GM19328 (cell line): ENCODE measurements around the gene WDHD1.
"Not testable (repeated sequence)": the region's sequence is repeated elsewhere in the genome, so short reads cannot be mapped to it uniquely, and the experiment has no call there.

Source experiments
- ATAC-seq: cut with Tn5 transposase; IDR thresholded peaks from one replicate; pipeline ENCODE4 v1.9.1; 2021; ENCODE audit warnings: mild to moderate bottlenecking, moderate library complexity; ENCODE audit not compliant: unreplicated experiment

The WDHD1 gene, protein sequence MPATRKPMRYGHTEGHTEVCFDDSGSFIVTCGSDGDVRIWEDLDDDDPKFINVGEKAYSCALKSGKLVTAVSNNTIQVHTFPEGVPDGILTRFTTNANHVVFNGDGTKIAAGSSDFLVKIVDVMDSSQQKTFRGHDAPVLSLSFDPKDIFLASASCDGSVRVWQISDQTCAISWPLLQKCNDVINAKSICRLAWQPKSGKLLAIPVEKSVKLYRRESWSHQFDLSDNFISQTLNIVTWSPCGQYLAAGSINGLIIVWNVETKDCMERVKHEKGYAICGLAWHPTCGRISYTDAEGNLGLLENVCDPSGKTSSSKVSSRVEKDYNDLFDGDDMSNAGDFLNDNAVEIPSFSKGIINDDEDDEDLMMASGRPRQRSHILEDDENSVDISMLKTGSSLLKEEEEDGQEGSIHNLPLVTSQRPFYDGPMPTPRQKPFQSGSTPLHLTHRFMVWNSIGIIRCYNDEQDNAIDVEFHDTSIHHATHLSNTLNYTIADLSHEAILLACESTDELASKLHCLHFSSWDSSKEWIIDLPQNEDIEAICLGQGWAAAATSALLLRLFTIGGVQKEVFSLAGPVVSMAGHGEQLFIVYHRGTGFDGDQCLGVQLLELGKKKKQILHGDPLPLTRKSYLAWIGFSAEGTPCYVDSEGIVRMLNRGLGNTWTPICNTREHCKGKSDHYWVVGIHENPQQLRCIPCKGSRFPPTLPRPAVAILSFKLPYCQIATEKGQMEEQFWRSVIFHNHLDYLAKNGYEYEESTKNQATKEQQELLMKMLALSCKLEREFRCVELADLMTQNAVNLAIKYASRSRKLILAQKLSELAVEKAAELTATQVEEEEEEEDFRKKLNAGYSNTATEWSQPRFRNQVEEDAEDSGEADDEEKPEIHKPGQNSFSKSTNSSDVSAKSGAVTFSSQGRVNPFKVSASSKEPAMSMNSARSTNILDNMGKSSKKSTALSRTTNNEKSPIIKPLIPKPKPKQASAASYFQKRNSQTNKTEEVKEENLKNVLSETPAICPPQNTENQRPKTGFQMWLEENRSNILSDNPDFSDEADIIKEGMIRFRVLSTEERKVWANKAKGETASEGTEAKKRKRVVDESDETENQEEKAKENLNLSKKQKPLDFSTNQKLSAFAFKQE

DNA sequence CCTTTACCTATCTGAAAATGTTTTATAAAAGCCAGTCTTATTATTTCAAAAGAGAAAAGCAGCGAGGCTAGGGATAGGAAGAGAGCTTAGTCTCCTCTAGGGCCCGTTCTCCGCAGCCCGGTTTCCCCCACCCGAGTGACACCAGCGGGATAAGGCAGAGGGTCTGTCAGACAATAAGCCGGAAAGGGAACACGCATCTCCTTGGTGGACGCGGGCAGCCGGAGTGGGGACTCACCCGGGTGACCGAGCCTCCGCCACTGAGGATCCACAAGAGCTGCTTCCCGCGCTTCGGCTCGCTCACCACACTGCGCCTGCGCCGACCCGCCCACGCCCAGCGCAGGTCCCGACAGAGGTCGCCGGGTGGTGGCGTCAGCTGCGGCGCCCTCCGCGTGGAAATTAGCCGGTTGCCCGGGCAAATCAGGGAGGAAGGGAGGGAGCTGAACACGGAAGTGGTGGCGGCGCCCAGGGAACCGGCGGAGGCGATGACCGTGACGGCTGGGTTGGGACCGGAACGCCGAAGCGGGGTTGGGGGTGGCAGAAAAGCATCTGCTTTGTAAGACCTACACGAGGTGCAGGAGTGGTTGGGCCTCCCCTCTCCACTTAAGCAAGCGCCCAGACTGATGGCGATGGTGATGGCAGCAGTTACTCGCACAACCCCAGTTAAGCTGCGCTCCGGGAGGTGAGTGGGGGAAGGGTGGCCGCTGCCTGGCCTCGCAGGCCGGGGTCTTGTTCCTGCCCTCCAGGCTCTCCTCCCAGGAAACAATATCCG is at the start of gene WDHD1, which contains the start of gene SOCS4:
Gene WDHD1, minus strand, starts transcription at position 307 of the 769 bp plus-strand sequence. CDS start 312 bp downstream, outside the sequence.
Gene SOCS4, plus strand, starts transcription at position 444 of the 769 bp plus-strand sequence. CDS start 15,806 bp downstream, outside the sequence.
- peak; percentile 93 for ATAC-seq

DNA sequence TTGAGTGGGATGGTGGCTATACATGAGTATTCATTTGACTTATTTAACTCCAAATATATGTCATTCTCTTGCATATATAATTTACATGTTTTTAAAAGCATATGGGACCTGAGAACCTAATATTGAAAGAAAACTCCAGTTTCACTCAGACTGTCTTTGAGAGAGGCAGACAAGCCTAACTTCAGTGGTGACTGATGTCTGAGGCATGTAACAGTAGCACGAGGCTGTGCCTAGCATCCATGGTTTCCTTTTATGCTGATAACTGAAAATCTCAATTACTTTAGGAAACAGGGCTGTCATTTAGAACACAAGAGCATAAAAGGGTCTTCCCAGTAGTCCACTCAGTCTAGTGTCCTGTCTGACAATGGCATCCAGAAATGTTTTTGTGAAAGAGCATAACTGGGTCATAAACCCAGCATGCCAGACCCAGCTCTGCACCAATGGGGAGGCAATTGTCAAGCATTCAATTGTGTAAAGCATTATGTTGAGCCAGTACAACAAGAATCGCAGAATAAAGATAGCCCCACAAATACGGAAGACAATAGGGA is 48.8 kb upstream of the WDHD1 start:
- ATAC-seq: no peak

DNA sequence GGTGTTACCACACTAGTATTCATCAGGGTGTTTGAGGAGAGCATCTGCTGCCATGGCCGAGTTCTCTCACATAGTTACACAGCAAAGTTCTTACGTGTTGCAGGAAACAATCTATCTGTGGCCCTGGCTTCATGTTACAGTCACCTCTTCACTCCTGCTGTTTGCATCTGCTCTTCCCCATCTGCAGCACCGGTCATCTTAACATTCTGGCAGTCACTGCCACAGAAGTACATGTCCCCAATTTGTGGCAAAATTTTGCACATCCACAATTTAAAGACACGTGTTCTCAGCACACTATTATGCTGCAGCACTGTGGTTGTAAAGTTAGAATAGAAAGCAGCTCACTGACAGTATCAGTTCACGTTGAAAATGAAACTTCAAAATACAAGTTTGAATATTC is 47.8 kb upstream of the WDHD1 start:
- peak; percentile 42 for ATAC-seq

DNA sequence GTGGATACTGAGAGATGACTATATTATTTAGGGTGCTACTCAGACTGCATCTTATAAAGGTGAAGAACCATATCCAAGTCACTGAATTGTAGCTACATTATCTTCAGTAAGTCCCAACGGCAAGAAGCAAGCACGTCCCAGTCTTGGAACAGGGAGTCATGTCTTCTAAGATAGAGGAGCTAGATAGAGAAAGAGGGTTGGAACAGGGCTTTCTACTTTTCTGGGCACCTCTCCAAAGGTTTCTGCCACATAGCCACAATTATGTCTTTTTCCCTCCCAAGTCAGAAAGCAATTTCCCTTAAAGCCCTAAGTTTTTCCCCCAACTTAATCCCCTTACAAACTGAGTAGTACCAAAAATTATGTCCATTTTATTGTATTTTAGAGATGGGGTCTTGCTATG is 47.0 kb upstream of the WDHD1 start:
- no peak for ATAC-seq

DNA sequence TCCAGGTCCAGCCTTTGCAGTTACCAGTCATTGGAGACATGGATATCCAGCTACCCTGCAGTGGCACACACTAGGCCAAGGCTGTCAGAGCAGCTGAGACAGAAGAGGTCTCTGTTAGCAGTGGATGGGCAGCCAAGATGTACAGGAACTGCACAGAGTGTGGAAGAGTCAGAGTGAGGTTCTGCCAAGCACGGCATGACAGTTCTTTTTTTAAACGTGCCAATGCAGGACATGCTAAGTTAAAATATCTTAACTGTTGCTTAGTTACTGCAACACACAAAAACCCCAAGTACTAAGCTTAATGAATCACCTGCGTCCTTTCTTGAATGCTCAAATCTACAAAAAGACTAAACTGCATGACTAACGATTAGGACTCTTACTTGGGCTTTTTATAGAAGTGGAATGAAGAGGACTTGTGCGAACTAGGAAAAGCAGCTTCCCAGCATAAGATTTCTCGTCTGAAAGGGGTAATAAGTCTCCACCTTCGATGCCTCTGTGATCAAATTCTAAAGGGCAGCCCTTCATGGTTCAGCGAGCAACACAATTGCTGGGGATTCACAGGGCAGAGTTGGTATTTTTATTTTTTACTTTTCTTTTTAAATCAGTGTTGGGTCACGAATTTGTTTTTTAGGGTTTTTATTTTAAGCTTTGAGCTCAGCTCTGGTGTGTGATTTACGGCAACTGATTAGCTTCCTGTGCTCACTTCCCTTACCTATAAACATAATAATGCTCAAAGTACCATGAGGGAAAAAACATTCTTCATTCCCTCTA is 45.2 kb upstream of the WDHD1 start:
- ATAC-seq: peak; percentile 39

DNA sequence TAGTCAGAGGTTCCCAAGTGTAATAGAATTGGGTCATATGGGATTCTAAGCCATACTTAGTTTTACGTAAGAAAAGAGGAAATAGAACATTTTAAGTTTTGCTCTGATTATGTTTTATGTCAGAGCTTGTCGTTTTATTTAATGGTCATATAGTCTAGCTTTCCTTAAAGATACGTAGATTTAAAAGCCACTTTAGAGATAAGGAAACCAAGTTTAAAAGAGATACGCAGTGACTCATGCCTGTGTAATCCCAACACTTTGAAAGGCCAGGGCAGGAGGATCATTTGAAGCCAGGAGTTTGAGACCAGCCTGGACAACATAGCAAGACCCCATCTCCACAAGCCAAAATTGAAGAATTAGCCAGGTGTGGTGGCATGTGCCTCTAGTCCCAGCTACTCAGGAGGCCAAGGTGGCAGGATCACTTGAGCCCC is 44.1 kb upstream of the WDHD1 start:
- ATAC-seq: no peak

DNA sequence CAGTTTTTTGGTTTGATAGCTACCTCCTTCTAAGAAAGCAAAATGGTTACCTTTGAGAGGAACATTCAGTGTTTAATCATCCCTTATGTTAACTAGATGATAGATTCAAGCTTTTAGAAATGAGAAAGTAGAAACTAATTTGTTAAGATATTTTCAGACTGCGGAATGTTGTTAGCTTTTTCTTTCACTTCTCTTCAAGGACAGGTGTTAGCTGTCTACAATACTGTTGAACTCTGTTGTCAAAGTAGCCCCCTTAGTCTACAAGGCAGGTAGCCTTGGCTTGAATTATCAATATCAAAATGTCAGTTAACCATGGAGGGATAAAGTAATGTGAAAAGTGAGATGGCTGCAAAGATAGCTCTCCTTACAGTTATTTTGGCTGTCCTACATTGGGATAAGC is 39.3 kb upstream of the WDHD1 start:
- ATAC-seq: no peak

DNA sequence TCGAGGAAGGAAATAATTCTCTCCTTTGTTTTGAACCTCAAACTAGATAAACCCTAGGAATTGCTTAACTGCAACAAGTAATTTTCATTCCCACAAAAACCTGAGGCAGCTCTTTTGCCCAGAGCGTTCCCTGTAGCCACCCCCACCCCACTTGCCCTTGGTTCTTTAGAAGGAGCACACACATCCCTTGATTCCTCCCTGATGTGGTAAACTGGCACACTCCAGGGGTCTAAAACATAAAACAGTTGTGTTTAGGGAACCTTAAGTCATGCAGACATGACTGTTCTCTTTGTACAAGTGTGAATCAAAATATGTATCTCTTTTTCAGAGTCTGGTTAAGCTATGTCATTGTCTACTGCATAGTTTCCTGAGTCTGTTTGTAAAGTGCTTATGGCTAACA is 38.5 kb upstream of the WDHD1 start:
- ATAC-seq: no peak

DNA sequence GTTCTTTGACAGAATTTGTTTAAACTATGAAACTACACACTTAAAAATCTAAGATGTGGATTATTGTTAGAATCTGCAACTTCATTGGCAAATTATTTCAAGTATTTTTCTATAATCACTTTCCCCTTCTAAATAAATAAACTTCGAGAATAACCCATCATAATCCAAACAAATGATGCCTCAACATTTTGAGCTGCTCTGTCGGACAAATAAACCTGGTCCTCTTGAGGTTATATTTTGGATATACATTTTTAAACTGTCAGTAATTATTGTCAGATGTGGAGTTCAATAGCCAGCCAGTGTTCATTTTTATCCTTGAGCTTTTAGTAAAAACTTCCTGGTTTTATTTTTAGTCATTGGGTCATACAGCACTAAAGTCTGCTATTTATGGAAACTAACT is 38.0 kb upstream of the WDHD1 start:
- ATAC-seq: not testable (repeated sequence)

DNA sequence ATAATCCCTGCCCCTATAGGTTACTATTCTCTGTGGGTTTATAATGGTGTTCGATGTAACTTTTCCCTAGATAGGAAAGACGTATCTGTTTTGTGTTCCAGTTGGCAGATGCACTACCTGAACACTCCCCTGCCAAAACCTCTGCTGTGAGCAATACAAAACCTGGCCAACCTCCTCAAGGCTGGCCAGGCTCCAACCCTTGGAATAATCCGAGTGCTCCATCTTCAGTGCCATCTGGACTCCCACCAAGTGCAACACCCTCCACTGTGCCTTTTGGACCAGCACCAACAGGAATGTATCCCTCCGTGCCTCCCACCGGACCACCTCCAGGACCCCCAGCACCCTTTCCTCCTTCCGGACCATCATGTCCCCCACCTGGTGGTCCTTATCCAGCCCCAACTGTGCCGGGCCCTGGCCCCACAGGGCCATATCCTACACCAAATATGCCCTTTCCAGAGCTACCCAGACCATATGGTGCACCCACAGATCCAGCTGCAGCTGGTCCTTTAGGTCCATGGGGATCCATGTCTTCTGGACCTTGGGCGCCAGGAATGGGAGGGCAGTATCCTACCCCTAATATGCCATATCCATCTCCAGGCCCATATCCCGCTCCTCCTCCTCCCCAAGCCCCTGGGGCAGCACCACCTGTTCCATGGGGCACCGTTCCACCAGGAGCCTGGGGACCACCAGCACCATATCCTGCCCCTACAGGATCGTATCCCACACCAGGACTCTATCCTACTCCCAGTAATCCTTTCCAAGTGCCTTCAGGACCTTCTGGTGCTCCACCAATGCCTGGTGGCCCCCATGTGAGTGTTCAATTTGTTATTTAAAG is 35.8 kb upstream of the WDHD1 start:
- ATAC-seq: no peak

DNA sequence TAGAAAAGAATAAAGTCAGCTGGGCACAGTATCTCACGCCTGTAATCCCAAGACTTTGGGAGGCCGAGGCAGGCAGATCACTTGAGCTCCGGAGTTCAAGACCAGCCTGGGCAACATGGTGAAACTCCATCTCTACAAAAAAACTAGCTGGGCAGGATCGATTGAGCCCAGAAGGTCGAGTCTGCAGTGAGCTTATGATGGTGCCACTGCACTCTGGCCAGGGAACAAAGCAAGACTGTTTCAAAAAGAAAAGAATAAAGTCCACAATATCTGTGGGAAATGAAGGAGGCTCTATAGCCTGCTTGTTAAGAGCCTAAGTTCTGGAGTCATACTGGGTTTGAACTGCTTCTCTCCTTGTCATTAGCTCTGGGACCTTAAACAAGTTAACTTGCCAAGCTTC is 32.4 kb upstream of the WDHD1 start:
- no peak for ATAC-seq

DNA sequence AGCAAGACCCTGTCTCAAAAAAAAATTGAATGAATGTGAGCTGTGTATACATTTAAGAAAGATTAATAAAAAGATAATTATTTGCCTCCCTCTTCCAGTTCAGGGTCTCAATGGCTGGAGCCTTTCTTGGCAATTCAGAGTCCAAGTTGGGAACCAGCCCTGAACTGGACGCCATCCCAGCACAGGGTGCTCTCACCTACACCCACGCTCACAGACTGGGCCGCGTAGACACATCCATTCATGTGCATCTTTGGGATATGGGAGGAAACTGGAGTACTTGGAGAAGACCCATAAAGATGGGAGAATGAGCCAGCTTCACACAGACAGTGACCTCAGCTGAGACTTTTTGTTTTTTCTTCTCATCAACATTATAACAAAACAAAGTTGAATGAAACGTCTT is 31.0 kb upstream of the WDHD1 start:
- no peak for ATAC-seq

DNA sequence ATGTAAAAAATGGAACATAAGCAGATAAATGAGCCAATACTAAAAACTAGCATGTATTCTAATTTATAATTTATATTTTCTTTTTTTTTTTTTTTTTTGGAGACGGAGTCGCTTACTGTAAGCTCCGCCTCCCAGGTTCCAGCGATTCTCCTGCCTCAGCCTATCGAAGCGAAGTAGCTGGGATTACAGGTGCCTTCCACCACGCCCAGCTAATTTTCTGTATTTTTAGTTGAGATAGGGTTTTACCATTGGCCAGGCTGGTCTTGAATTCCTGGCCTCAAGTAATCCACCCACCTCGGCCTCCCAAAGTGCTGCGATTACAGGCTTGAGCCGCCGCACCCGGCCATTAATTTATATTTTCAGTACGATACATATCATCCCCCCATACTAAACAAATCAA is 27.2 kb upstream of the WDHD1 start:
- ATAC-seq: no peak

DNA sequence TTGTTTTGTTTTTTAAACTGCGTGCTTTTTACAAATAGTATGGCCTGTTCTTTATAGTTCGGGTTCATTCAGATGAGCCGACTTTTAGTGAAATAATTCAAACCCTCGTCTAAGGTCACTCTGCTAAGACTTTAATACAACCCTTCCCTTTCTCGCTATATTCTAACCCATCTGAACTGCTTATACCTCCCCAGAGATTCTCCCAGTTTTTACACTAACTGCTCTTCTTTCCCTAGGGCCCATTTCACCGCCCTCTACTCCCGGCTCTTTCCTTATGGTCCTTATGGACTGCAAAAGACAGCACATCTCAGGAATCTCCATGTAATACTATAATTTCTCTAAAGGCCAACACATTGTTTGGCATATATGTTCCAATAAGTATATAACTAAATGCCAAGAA is 26.6 kb upstream of the WDHD1 start:
- ATAC-seq: no peak

DNA sequence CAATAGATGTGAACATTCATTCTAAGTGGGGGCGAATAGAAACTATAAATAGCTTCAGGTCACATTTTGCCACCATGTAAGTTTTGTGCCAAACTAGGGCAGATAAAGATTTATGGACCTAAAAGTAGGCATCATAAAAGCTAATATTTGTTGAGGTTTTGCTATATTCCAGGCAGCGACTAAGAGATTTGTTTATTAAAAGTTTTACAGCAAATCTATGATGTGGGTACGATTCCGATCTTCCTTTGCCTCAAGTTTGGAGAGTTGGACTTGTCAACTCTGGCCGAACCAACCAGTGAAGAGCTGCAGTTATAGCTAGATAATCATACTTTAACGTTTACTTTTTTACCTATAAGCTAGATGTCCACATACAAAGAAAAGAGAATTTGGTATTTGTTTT is 26.1 kb upstream of the WDHD1 start:
- ATAC-seq: no peak

DNA sequence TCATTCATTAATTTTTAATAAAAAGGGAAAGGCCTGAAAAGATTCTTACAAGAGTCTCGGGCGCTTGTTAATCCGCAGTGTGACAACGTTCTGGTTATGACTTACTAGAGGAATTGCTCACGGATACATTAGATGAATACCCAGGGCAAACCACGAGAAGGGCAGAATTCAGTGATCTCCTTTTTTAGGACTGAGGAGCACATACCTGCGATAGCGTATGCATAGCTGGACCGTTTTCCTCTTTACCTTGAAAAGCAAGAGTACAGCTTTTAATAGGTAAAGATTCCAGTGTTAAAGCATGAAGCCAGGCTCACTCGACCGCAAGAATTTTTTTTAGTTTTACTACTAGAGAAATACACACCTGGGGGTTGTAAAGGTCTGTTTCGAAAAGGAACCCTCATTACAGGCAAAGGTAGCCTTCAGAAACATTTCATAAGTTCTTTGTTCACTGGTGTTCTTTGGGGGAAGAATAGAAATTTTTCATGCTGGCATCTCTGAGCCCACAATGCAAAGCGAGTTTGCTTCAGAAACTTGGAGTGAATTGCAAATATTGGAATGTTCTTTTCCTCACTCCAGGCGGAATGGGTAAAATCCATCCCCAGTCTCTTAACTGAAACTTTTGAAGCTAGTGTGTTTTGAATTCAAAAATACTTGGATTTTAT is 25.5 kb upstream of the WDHD1 start:
- ATAC-seq: no peak

DNA sequence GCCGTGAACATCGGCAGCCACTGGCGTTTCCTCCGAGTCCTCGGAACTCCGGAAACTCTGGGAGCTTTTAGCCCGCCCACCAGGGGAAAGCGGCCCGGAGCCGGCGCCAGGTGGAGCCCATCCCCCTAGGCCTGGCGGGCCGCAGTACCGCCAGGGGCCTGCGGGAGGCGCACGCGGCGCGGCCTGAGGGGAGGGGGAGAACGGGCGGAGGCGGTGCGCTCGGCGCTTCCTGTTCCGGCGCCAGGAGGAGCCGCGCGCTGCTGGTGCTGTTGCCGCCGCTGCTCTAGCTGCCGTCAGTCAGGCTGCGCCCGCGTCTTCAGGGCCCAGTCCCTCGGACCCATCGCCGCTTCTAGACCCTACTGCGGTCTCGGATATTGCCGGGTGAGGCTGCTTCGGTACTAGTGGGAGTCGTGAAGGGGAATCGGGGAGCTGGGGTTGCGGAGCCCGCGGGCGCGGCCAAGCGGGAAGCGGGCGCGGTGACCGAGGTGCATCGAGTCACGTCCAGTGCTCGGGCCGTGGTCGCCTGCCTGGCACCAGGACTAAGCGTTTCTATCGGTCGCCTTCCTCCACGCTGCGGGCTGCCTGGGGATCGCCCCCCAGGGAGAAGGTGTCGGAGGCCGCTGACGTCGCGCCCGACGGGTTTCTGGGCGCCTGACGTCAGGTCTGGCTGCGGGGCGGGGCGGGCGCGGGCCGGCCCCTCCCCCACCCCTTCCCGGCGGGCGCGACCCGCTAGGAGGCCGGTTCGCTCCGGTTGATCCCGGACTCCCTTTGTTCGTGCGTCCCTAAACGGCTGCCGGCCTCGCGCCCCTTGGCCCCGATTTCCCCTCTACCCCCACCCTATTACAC is 24.7 kb upstream of the WDHD1 start, which contains the start of gene MAPK1IP1L:
Gene MAPK1IP1L, plus strand, starts transcription at position 225 of the 846 bp plus-strand sequence. CDS start 10,037 bp downstream, outside the sequence.
- ATAC-seq: peak; percentile 91
